Smooth muscle cell (in vitro differentiated cells): ENCODE data around the gene UGCG. TPM values are rescaled to one million over a fixed set of nuclear protein-coding genes. Genes with fewer than 3 reads are reported as not detected.
"Not testable (repeated sequence)": the region's sequence is repeated elsewhere in the genome, so short reads cannot be mapped to it uniquely, and the experiment has no call there.

ENCODE experiments used
- DNase-seq: peaks from one replicate; lab custom pipeline; 2025; ENCODE audit not compliant: unreplicated experiment; lab: John Stamatoyannopoulos, UW
- H2AFZ ChIP-seq: fragments of 200-600 bp; sonication (generic); 2 replicates; pipeline ENCODE4 v1.6.0; 2016; ENCODE audit warnings: antibody characterized with exemption, low read depth, mild to moderate bottlenecking
- H3F3A ChIP-seq: fragments of 200-600 bp; sonication (generic); 2 replicates; pipeline ENCODE4 v1.6.0; 2017; ENCODE audit warnings: antibody characterized with exemption, low read depth
- H3K27ac ChIP-seq: fragments of 200-600 bp; sonication (generic); 2 replicates; pipeline ENCODE4 v1.5.1; 2016; ENCODE audit warnings: low read depth, mild to moderate bottlenecking
- H3K27me3 ChIP-seq: fragments of 200-600 bp; sonication (generic); 2 replicates; pipeline ENCODE4 v1.6.1; 2016; ENCODE audit warnings: low read depth, mild to moderate bottlenecking
- H3K36me3 ChIP-seq: fragments of 200-600 bp; sonication (generic); 2 replicates; pipeline ENCODE4 v1.5.1; 2016; ENCODE audit warnings: low read depth
- H3K4me1 ChIP-seq: fragments of 200-600 bp; sonication (generic); 2 replicates; pipeline ENCODE4 v1.5.1; 2016; ENCODE audit warnings: low read depth
- H3K4me2 ChIP-seq: fragments of 200-600 bp; sonication (generic); 2 replicates; pipeline ENCODE4 v1.6.0; 2016; ENCODE audit warnings: mild to moderate bottlenecking
- H3K4me3 ChIP-seq: fragments of 200-600 bp; sonication (generic); 2 replicates; pipeline ENCODE4 v1.5.1; 2016; ENCODE audit warnings: mild to moderate bottlenecking
- H3K79me2 ChIP-seq: fragments of 200-600 bp; sonication (generic); 2 replicates; pipeline ENCODE4 v1.6.0; 2016; ENCODE audit warnings: low read depth, mild to moderate bottlenecking
- H3K9ac ChIP-seq: fragments of 200-600 bp; sonication (generic); 2 replicates; pipeline ENCODE4 v1.6.0; 2016; ENCODE audit warnings: low read depth
- H3K9me3 ChIP-seq: fragments of 200-600 bp; sonication (generic); replicated peaks from 2 replicates; pipeline ENCODE4 v1.5.1; 2016; ENCODE audit warnings: low read depth
- H4K20me1 ChIP-seq: fragments of 200-600 bp; sonication (generic); 2 replicates; pipeline ENCODE4 v1.6.0; 2016; ENCODE audit warnings: low read depth
- WGBS: methylation state at CpG from one replicate; pipeline ENCODE4 v1.1.7; 2016; ENCODE audit warnings: low lambda C conversion rate; 5-methylcytosine and 5-hydroxymethylcytosine counted together
- polyA plus RNA-seq: library from polyadenylated mRNA; unstranded; fragments of >200 nt; fragmentation: Nextera tagmentation; extraction: Ambion mirVana; gene quantifications from 2 replicates; pipeline ENCODE4 v1.2.1, GENCODE V29; 2016
- total RNA-seq: library from RNA; depleted of rRNA; stranded (reverse); fragments of >200 nt; gene quantifications from 2 replicates; pipeline ENCODE4 v1.2.3, GENCODE V29; 2014
- TF ChIP-seq, protein P1 (sequence below): fragments of 200-600 bp; sonication (generic); IDR thresholded peaks from 2 replicates; pipeline ENCODE4 v1.5.1; 2017; ENCODE audit warnings: borderline replicate concordance, mild to moderate bottlenecking, antibody characterized with exemption; ENCODE audit not compliant: insufficient read depth, poor library complexity, severe bottlenecking

The UGCG gene
- total and polyA plus RNA-seq, 2 experiments from 2014 or later, result 21.3 to 34.0 TPM

DNA sequence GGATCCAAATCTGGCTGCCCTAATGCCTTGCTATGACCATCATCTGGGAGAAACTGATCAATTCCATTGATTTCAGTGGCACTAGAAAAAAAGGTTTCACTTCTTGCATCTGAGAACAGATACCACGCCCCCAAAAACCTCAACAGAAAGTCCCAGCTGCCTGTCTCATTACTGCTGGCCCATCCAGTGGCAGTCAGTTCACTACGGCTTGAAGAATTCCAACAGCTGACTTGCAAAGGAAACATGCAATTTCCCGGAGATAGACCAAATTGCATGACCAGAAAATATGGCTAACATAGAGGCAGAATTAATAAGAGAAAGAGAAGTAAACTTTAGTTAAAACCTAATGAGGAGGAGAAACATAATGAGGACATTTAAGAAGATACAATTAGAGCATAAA is 48.6 kb downstream of the UGCG start:
- 59% methylated on average over 3 of the region's 3 CpGs for WGBS
- H3K4me2 ChIP-seq, result no peak overlapping the region

DNA sequence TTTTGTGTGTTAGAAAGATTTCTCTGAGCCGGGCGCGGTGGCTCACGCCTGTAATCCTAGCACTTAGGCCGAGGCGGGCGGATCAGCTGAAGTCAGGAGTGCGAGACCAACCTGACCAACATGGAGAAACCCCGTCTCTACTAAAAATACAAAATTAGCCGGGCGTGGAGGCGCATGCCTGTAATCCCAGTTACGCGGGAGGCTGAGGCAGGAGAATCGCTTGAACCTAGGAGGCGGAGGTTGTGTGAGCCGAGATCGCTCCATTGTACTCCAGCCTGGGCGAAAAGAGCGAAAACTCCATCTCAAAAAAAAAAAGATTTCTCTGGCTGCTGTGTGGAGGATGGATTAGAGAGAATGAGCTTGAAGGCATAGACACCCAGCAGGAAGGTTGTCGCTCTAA is 51.5 kb downstream of the UGCG start:
- not testable (repeated sequence) for H3K27me3 ChIP-seq, DNase-seq, H3K4me1 ChIP-seq, H4K20me1 ChIP-seq, H3K9me3 ChIP-seq, H3K4me3 ChIP-seq, H3K9ac ChIP-seq, H2AFZ ChIP-seq, H3F3A ChIP-seq, H3K4me2 ChIP-seq, H3K79me2 ChIP-seq, H3K36me3 ChIP-seq, H3K27ac ChIP-seq
- 98% methylated on average over 21 of the region's 21 CpGs for WGBS

More for the DNA sequence above, 48.6 kb downstream of the UGCG start:
- H3K9ac ChIP-seq, result no peak overlapping the region
- H3K4me1 ChIP-seq, result no peaks in the 10 kb centered on the region
- H3K79me2 ChIP-seq, result no peaks in the 10 kb centered on the region
- no peak overlapping the region for H2AFZ ChIP-seq
- no peak overlapping the region for H3K4me3 ChIP-seq
- no peak for DNase-seq
- no peaks in the 10 kb centered on the region for H3K36me3 ChIP-seq
- H3K27me3 ChIP-seq, result no peaks in the 10 kb centered on the region
- H3K27ac ChIP-seq, result no peak overlapping the region
- H4K20me1 ChIP-seq, result no peaks in the 10 kb centered on the region
- H3F3A ChIP-seq, result no peaks in the 10 kb centered on the region
- no peaks in the 10 kb centered on the region for H3K9me3 ChIP-seq
- TF ChIP-seq, protein P1, sequence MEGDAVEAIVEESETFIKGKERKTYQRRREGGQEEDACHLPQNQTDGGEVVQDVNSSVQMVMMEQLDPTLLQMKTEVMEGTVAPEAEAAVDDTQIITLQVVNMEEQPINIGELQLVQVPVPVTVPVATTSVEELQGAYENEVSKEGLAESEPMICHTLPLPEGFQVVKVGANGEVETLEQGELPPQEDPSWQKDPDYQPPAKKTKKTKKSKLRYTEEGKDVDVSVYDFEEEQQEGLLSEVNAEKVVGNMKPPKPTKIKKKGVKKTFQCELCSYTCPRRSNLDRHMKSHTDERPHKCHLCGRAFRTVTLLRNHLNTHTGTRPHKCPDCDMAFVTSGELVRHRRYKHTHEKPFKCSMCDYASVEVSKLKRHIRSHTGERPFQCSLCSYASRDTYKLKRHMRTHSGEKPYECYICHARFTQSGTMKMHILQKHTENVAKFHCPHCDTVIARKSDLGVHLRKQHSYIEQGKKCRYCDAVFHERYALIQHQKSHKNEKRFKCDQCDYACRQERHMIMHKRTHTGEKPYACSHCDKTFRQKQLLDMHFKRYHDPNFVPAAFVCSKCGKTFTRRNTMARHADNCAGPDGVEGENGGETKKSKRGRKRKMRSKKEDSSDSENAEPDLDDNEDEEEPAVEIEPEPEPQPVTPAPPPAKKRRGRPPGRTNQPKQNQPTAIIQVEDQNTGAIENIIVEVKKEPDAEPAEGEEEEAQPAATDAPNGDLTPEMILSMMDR, result no peak

DNA sequence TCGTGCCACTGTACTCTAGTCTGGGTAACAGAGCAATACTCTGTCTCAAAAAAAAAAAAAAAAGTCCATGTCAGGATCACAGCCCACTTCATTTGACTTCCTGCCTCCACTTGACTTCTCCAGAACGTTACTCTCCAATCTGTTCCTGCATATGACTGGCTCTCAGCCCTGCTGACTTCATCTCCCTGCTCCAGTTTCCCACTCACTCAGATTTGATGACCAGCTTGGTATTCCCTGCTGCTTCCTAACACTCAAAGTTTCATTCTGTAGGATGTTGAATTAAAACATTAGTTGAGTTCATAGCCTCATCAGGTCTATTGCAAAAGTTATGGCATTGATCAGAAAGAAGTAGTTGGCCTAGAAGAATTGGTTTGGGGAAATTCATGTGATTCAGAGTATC is 52.3 kb downstream of the UGCG start:
- H3K79me2 ChIP-seq, result no peaks in the 10 kb centered on the region
- H4K20me1 ChIP-seq, result no peaks in the 10 kb centered on the region
- H3K36me3 ChIP-seq, result no peaks in the 10 kb centered on the region
- H3K4me3 ChIP-seq, result no peak overlapping the region
- TF ChIP-seq, protein P1, result no peak
- DNase-seq, result no peak
- H3K4me1 ChIP-seq, result no peaks in the 10 kb centered on the region
- H3K4me2 ChIP-seq, result no peak overlapping the region
- H3K27ac ChIP-seq, result no peak overlapping the region
- no peaks in the 10 kb centered on the region for H3K27me3 ChIP-seq
- H3F3A ChIP-seq, result no peaks in the 10 kb centered on the region
- WGBS, result 79% methylated on average over 2 of the region's 2 CpGs
- H3K9me3 ChIP-seq, result no peaks in the 10 kb centered on the region
- H3K9ac ChIP-seq, result no peak overlapping the region
- no peak overlapping the region for H2AFZ ChIP-seq

DNA sequence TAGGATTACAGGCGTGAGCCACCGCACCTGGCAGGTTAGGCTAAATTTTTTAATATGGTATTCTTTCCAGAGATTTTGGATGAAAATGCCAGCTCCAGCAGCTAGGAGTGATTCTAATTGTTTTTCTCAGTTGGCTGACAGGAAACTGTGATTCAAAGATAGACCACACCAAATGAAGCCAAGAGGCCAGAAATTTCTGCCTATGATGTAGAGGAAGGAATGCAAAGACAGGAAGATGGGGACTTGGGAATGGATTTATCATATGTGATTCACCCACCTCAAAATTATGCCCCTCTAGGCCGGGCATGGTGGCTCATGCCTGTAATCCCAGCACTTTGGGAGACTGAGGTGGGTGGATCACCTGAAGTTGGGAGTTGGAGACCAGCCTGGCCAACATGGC is 53.3 kb downstream of the UGCG start:
- TF ChIP-seq, protein P1, result no peak
- DNase-seq, result no peak
- Histone ChIP-seq H3K4me1 (no peaks in the 10 kb centered on the region), H3K9ac (no peak overlapping the region), H3K4me2 (no peak overlapping the region), H3K4me3 (no peak overlapping the region), H3K27ac (no peak overlapping the region), H3F3A (no peaks in the 10 kb centered on the region), H3K9me3 (no peaks in the 10 kb centered on the region), H2AFZ (no peak overlapping the region), H3K27me3 (no peaks in the 10 kb centered on the region), H3K36me3 (no peaks in the 10 kb centered on the region), H3K79me2 (no peaks in the 10 kb centered on the region), H4K20me1 (no peaks in the 10 kb centered on the region)
- WGBS, result 91% methylated on average over 3 of the region's 3 CpGs
